ENCODE data around the gene GABRR2.

Gene GABRR2

DNA sequence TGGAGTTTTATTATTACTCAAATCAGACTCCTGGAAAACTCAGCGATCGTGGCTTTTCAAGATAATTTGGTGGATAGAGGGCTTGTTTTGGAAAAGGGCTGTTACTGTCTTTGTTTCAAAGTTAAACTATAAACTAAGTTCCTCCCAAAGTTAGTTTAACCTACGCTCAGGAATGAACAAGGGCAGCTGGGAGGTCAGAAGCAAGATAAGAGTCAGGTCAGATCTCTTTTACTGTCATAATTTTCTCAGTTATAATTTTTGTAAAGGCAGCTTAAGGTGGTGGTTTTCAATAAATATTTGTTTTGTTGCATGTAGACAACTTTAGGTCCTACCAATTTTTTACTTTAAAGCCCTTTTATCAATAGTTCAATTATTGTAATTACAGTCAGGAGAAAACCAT, 9.2 kb upstream of the GABRR2 start:
- no peak for DNase-seq (ENCODE audit: insufficient read length, low spot score)
- FAIRE-seq, result no peak
- TF ChIP-seq, protein P1, sequence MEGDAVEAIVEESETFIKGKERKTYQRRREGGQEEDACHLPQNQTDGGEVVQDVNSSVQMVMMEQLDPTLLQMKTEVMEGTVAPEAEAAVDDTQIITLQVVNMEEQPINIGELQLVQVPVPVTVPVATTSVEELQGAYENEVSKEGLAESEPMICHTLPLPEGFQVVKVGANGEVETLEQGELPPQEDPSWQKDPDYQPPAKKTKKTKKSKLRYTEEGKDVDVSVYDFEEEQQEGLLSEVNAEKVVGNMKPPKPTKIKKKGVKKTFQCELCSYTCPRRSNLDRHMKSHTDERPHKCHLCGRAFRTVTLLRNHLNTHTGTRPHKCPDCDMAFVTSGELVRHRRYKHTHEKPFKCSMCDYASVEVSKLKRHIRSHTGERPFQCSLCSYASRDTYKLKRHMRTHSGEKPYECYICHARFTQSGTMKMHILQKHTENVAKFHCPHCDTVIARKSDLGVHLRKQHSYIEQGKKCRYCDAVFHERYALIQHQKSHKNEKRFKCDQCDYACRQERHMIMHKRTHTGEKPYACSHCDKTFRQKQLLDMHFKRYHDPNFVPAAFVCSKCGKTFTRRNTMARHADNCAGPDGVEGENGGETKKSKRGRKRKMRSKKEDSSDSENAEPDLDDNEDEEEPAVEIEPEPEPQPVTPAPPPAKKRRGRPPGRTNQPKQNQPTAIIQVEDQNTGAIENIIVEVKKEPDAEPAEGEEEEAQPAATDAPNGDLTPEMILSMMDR (IDR thresholded peaks at IDR 0.05; ENCODE audit: insufficient read depth, missing control alignments), result no peak

DNA sequence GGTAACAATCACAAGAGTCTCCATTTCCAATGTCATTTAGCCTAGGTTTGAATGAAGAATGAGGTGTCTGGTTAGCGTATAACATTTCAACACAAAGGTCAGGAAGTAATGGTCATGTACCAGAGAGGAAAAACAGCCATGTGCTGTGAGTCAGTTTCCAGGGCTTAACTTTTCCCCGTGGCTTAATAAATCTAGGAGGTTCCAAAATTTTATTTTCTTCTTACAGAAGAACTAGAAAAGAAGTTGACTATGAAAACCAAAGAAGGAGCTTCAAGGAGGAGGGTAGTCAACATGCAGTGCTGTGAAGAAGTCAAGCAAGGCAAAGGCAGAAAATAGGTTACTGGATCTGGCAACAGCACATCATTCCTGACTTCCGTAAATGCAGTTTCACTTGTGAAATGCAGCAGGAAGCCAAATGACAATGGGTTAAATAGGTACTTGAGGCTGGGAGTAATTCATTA, 8.4 kb upstream of the GABRR2 start:
- FAIRE-seq (no peak), DNase-seq (ENCODE audit: insufficient read length, low spot score) (no peak)
- TF ChIP-seq, protein P1 (IDR thresholded peaks at IDR 0.05; ENCODE audit: insufficient read depth, missing control alignments), result no peak

DNA sequence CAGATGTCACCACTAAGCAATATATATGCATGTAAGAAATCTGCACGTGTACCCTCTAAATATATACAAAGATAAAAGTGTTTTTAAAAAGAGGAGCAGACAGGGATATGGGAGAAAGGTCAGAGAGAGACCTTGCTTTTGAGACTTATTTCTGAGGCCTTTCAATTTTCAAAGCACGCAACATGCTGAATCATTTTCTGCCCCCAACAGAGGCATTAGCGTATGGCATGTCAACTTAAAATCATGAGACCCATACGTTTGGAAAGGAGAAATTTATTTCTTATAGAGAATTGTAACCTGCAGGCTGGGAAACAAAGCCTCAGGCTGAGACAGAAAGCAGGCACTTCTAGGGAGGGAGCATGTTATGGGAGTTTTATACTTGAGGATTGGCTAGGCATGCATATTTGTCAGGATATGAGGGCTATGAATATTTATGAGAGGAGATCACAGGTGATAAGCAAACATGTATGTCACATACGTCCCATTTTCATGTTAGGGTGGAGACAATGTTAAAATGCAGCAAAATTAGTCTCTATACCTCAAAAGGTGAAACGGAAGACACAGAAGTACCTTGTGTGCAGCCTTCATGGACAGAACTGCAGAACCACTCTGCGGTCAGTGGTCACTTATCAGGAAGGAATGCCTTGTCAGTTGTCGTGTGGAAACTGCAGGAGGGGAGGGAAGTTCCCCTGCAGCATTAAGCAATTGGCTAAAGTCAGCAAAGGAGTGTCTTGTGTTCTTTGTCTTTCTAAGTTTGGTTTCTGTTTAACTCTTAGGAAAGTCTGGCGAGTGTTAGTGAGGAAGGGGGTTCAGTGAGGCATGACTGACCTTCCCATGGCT, 6.3 kb upstream of the GABRR2 start:
- no peak for FAIRE-seq
- DNase-seq (ENCODE audit: insufficient read length, low spot score), result no peak
- TF ChIP-seq, protein P1 (IDR thresholded peaks at IDR 0.05; ENCODE audit: insufficient read depth, missing control alignments), result no peak

DNA sequence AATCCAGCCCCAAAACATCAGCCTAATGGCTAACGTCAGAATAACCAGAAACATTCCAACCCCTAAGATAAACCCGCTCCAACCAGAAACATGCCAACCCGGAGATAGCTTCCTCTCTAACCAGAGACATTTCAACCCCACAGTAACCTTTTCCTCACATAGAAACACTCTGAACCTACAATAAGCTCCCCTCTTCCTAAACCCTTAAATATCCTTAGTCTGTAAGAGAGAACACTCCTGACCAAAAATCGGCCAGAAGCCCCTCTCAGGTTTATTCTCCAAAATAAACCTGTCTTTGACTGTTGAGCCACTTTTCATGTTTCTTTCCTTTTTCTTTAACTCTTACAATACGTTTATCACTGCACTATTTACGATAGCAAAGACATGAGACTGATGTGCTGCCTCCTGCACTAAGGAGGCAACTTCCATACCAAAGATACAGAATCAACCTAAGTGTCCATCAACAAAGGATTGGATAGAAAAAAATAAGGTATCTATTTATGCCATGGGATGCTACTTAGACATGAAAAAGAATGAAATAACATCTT, 5.0 kb upstream of the GABRR2 start:
- TF ChIP-seq, protein P1 (IDR thresholded peaks at IDR 0.05; ENCODE audit: insufficient read depth, missing control alignments), result no peak
- DNase-seq (ENCODE audit: insufficient read length, low spot score) (no peak), FAIRE-seq (no peak)

DNA sequence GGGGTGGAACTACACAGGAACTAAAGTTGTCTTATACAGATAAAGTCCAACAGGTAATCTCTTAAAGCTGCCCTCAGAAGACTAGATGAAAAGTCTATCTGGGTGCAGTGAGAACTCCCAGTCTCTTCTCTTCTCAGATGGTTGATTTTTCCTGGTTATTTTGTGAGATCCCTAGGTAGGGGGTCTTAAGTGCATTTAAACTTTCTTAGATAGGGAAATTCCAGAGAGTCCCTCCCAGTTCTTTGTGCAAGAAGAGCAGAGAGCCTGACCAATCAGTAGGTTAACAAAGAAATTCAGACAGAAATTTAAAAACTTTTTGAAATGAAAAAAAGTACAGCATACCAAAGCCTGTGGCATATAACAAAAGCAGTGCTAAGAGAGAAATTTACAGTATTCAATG, 2.0 kb upstream of the GABRR2 start:
- DNase-seq (ENCODE audit: insufficient read length, low spot score) (no peak), FAIRE-seq (no peak)
- TF ChIP-seq, protein P1 (IDR thresholded peaks at IDR 0.05; ENCODE audit: insufficient read depth, missing control alignments), result no peak

DNA sequence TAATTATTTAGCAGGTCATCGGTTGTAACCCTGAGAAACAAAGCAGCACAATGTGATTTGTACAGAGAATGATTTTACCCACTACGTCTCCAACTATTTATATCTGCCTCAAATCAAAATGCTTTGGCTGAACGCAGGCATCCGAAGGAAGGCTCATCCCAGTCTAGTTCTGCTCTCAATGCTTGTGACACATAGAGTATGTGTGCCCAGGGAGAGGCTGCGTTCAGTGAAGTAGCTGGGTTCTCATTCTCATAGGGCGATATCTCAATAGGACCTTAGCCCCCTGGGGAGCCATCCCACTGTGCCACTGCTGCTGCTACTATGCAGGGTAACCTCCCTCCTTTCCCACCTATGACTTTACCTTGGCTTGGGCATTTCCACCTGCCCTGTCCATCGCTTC, 407 bp downstream of the GABRR2 start:
- DNase-seq (ENCODE audit: insufficient read length, low spot score) (no peak), FAIRE-seq (no peak)
- TF ChIP-seq, protein P1 (IDR thresholded peaks at IDR 0.05; ENCODE audit: insufficient read depth, missing control alignments), result no peak

DNA sequence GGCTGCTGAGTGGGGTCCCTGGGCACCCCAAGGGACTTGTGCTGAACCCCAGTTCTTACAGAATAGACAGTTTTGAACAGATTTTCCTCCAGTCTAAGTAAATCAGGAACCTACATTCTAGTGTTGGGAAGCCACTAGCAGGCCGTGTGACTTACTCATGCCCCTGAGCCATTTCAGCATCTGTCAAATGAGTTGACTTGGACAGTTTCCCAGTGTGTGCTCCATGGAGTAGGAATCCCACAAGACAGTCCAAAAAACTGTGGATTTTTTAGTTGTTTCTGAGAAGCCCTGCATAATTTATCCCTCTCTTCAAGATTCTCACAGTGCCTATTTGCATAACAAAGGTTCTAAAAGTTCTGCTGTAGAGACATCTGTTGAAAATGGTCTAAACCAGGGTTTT, 2.1 kb downstream of the GABRR2 start:
- FAIRE-seq (no peak), DNase-seq (ENCODE audit: insufficient read length, low spot score) (no peak)
- TF ChIP-seq, protein P1 (IDR thresholded peaks at IDR 0.05; ENCODE audit: insufficient read depth, missing control alignments), result no peak

All from D721Med (cell line).